ENCODE results near the gene ELFN1.

DNA sequence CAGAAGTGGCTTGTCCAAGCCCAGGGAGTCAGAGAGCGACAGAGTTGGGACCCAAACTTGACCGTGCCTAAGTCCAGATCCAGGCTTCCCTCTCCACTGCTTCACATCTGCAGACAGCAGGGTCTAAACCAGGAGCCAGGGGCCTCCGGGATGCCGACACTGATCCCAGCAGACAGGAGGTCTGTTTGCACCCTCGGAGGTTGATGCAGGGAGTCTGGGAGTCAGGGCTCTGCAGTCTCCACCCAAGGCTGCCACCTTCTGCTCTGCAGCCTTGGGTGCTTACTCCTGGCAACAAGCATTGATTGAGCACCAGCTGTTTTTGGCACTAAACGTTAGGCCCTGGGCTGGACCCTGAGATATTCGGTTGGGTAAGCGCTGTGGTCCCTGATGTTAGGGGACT, 21.0 kb downstream of the ELFN1 start:
- TF ChIP-seq, protein P1, sequence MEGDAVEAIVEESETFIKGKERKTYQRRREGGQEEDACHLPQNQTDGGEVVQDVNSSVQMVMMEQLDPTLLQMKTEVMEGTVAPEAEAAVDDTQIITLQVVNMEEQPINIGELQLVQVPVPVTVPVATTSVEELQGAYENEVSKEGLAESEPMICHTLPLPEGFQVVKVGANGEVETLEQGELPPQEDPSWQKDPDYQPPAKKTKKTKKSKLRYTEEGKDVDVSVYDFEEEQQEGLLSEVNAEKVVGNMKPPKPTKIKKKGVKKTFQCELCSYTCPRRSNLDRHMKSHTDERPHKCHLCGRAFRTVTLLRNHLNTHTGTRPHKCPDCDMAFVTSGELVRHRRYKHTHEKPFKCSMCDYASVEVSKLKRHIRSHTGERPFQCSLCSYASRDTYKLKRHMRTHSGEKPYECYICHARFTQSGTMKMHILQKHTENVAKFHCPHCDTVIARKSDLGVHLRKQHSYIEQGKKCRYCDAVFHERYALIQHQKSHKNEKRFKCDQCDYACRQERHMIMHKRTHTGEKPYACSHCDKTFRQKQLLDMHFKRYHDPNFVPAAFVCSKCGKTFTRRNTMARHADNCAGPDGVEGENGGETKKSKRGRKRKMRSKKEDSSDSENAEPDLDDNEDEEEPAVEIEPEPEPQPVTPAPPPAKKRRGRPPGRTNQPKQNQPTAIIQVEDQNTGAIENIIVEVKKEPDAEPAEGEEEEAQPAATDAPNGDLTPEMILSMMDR (IDR thresholded peaks at IDR 0.05): no peak
- TF ChIP-seq POLR2A (IDR thresholded peaks at IDR 0.05): no peak

Measured in body of pancreas (tissue), 4 donors.